Globus pallidus (tissue), 1 donor: ENCODE results near the gene RAB5IF.
"Not testable (repeated sequence)": the region's sequence is repeated elsewhere in the genome, so short reads cannot be mapped to it uniquely, and the experiment has no call there.

Experiments used
- DNase-seq: peaks from one replicate; pipeline ENCODE4 v3.0.0-alpha.2; 2015; ENCODE audit warnings: low spot score

RAB5IF gene

DNA sequence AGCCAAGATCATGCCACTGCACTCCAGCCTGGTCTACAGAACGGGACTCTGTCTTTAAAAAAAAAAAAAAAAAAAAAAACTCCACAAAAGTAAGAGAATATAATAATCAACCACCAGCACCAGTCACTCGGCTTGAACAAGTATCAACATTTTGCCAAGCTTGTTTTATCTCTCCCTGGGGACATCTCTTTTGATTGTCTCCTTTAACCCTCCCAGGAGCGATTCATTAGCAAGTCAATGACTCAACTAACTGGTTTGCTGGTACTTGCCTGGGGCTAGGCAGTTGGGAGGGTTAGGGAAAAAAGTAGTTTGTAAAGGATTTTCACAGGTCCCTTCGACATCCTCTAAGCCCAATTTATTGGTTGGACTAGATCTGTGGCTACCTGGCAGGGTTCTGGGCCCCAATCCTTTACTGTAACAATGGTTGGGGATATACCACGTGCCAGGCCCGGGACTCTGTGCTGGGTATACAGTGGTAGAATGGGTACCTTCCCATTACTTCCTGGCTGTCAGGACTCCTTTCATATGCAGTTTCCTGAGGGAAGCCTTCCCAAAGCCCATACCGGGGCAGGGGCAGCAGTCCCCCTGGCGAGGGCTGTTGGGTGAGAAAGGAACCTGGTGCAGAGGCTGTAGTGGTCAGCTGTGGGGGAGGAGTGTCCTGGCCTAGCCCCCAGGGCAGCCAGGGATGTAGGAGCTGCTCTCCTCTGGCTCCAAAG is 20.0 kb upstream of the RAB5IF start:
- no peak for DNase-seq

DNA sequence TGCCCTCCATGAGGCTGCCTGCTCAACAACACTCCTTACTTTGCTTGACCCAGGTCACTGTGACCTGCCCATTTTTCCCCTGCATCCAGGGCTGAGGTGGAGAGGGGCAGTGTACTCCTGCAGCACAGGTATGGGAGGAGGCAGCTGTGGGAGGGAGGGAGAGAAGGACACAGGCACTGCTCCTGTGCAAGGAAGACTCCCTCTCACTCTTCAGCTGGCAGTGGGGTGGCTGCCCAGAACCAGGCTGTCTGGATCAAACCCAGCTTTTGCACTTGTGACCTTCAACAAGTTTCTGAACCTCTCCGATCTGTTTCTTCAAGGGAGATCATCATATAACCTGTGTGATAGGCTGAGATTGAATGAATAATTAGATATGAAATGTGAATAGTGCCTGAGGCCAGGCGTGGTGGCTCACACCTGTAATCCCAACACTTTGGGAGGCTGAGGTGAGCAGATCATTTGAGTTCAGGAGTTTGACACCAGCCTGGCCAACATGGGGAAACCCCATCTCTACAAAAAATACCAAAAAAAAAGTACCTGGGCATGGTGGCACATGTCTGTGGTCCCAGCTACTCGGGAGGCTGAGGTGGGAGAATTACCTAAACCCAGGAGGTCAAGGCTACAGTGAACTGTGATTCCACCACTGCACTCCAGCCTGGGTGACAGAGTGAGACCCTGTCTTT is 18.1 kb upstream of the RAB5IF start:
- DNase-seq, result no peak

DNA sequence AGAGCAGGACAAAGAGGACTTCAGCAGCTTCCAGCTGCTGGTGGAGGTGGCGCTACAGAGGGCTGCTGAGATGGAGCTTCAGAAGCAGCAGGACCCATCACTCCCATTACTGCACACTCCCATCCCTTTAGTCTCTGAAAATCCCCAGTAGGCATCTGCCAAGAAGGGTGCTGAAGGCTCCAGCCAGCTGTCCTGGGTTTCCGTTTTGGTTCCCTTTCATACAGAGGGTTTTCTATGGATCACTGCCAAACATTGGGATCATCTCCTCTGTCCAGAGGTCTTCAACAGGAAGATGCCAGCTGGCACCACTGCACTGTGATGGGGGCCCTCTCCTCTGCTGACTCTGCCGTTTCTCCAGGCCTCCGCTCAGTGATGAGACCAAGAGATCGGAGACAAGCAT is 14.3 kb upstream of the RAB5IF start:
- DNase-seq, result no peak

DNA sequence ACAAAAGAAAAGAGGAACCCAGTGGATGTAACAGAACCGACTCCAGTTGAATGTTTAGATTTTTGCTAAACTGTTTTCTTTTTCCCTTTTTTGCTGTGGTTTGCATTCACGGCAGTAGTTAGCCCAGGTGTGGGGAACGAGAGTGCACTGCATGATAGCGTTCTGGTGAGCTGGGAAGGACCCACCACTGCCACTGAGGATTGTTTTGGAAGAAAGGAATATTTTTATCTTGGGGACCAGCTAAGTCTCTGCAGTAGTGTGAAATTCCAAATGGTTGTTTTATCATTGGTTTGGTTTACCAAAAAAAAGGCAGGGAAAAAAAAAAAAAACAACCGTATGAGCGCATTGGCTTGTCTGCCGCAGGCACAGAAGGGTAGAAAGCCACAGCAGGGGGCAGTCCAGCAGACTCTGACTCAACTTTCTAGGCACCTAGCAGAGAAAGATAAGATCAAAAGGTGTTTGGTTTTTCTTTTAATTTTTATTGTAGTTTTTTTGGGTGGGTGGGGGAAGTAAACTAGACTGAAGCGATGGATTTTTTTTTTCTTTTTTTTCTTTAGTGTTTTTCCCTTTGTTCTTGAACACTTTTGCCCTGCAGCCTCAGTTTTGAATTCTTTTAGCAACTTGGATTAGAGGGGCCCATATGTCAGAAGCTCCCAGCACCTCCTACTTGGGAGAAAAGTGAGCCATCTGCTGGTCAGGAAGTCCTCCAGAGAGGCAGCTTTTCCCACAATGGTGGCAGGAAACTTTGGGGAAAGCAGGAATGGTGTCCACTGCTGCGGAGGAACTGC is 13.5 kb upstream of the RAB5IF start:
- DNase-seq, result no peak

DNA sequence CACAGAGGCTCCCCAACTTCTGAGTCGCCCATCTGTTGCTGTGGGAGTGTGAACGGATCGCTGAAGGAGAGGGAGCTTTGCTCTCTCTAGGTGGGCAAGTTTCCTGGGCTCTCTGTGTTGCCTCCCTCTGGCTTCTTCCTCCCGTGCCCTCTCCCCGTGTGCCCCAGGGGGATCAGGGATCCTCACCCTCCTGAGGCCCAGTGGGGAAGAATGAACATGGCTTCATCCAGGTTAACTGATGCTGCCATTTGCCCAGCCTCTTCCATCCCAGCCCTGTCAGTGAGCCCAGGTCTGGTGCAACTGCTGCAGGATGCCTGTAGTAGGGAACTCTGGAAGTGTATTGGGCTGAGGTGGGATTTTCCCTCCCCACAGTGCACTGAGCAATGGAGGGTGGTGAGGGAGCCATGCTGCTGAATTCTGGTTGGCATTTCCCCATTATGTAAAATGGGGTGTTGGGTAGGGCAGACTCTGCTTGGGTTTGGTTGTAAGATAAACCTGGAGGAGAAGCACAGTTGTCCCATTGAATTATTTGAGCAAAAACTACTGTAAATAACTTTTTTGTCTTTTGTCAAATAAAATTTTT is 12.1 kb upstream of the RAB5IF start:
- DNase-seq, result no peak

DNA sequence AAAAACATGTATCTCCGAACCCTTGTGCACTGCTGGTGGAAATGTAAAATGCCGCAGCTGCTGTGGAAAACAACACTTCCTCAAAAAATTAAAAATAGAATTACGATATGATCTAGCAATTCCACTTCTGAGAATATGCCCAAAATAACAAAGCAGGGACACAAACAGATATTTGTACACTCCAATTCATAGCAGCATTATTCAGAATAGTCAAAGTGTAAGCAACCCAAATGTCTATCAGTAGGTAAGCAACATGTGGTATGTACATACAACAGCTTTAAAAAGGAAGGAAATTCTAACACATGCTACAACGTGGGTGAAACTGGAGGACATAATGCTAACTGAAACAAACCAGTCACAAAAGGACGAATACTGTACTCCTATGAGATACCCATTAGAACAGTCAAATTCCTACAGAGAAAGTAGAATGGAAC is 5.7 kb upstream of the RAB5IF start:
- peak; percentile 23 for DNase-seq

DNA sequence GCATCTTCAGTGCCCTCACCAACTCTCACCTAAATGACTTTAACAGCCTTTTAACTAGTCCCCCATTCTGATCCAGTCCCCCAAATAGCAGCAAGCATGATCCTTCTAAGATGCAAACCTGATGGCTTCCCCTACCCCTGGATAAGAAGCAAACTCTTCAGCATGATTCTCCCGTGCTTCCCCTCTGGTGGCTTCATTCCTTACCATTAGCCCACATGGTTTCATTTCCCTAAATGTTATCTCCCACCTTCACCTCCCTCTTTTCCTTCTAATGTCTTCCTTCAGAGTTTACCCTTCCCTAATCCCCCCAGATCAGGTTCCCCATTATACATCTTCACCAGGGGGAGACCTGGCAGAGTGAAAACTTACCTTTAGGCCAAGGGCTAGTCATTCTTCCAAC is 4.0 kb upstream of the RAB5IF start:
- peak; percentile 24 for DNase-seq

DNA sequence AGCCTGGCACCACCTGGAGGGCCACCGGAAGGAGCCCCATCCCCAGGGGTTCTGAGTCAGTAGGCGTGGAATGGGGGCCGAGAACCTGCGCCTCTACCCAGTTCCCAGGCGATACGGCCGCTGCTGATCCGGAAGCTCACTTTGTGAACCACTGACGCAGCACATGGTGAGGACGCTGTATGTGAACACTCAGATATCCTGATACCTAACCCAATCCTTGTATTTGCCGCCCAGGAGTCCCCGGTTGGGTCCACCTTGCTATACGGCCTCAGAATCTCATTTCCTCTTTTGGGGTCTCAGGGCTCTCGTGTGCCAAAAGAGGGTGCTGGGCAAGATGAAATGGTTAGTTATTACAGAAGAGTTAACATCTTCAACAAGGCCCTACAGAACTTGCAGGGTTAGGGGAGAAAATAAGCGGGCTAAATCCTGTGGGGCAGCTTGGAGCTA is 604 bp upstream of the RAB5IF start:
- no peak for DNase-seq

DNA sequence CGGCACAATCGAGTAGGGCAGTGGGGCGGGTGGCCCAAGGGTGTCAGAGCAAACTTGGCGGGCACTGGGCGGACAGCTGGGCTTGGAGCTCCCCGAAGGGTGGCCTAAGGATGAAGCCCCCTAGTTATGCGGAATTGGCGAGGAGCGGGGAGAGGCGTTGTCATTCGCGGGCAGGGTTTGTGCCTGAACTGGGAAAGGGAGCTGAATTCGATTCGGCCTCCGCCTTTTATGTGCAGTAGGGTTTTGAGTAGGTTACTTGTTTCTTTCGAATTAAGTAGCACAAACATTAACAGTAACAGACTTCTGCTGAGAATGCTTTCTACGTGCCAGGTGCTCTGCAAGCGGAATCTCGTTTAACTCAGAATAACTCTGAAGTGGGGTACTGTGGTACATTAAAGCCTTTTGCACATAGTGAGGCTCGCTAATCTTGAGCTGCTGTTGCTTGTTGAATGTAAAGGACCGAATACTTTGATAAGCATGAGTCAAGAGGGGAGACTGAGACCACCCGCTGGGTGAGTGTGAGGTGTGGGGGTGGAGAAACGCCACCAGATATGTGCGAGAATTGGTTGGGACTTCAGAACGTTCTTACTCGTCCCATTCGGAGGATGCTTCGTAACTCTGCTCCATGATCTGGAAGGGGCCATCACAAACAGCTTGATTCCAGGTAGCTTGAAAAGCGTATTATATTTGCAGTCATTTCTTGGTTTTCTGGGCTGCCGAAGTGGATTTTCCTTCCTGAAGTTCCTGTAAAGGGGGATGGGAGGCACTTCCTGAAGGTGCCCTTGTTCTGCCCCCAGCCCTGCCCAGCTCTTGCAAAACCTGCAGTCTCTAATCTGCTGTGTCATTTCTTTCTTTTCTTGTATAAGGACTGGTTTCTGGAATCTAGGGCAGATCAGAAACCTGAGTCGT is 833 bp downstream of the RAB5IF start:
- DNase-seq, result no peak

DNA sequence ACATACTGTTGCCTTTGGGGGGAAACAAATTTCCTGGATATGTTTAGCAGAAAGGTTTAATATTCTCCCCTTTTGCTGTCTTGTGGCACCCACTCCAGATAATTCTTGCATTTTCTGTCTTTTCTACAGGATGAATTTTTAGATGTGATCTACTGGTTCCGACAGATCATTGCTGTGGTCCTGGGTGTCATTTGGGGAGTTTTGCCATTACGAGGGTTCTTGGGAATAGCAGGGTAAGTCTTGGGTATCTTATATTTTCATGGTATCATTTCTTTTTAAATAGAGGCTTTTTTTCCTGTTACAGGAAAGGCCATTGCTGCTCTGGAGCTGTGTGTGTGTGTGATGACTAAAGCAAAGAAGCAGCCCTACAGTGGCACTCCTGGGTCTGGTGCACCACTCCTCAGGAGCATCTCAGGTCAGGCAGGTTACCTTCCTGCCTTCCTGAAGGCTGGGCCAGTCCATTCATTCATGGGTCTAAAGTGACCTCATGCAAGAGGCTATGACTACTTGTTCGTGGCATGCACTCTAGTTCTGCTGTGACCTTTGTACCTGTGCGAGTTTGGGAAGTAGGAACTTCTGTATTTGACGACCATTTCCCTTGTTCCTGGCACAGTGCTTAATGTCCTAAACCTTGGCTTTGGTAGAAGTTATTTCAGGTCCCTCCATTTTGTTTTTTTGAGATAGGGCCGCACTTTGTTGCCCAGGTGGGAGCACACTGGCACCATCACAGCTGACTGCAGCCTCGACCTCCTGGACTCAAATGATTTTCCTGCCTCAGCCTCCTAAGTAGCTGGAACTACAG is 2.2 kb downstream of the RAB5IF start:
- no peak for DNase-seq

DNA sequence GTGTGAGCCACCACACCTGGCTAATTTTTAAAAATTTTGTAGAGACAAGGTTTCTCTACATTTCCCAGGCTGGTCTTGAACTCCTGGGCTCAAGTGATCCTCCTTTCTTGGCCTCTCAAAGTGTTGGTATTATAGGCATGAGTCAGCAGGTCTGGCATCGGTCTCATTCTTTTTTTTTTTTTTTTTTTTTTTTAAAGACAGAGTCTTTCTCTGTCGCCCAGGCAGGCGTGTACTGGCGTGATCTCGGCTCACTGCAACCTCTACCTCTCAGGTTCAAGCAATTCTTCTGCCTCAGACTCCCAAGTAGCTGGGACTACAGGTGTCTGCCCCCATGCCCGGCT is 2.8 kb downstream of the RAB5IF start:
- DNase-seq, result not testable (repeated sequence)

DNA sequence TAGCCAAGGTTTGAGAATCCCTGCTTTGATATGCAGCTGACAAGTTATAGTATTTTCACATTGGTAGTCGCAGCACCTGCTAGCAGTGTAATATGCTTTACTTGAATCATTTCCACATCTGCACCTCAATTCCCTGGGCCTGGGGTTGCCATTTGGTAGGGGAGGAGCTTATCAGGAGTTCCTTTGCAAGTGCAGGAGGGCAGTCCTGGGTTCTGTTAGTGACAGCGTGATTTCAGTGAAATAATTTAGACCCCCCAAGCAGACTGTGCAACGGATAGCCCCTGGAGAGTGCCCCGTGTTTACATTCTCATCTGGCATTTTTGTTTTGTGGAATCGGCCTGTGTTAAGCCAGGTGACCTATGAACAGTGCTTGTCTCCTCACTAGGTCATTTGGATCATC is 6.0 kb downstream of the RAB5IF start:
- DNase-seq, result no peak

DNA sequence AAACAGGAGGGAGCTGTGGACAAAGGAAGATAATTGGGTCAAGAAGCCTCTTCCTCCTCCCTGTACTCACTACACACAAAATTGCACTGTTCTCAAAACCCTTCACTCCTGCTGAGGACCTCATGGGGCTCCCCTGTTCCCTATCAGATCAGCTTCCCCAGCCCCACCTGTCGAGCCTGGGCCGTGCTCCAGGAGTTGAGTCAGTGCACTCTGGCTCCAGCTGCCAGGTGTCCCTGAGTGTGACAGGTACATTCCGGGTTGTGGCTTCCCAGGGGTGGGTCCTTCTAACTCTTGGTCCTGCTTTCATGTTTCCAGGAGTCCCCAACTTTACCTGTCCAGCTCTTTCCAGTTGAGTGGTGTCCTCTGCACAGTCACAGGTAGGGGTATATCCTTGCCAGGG is 8.4 kb downstream of the RAB5IF start:
- DNase-seq, result no peak

DNA sequence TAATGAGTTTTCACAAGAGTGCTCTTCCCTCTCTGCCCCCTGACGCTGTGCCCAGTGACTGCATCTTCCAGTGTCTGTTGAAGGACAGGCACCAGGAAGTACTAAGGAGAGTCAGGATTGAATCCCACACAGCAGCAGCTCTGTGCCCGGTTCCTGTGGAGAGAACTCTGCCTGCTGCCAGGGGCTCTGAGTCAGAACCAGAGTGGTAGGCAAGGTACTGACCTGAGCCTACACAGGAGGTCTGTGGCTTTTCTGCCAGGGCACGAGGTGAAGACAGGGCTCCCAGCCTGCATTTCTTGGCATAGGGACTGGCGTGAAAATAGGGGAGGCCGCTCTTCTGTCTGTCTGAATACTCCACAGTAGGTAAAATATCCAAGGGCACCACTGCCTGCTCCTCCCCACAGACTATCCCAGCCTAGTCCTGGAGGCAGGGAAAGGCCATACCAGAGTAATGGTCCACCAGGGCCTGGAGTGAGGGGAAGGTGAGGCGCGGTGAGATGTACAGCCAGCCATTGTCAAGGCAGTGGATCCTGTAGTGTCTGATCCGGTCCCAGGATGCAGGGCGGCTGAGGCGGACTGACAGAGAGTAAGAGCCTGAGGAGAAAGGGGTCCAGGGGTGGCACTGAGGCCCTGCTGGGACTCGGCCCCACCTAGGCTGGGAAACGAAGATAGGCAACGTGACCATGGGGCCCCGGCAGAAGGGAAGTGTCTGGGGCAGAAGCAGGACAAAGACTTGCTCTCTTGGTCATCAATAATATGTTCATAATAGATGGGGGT is 9.4 kb downstream of the RAB5IF start:
- no peak for DNase-seq

DNA sequence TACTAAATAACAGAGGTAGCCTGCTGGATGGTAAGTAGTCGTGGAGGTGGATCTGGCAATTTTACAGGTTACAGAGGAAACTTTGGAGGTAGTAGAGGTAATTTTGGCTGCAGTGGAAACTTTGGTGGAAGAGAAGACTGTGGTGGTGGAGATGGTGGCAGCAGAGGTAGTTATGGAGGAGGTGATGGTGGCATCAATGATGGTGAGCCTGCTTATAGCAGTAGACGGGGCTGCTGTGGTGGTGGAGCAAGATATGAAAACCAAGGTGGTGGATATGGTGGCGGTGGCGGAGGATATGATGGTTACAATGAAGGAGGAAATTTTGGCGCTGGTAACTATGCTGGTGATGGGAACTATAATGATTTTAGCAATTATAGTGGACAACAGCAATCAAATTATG is 15.3 kb downstream of the RAB5IF start:
- no peak for DNase-seq

DNA sequence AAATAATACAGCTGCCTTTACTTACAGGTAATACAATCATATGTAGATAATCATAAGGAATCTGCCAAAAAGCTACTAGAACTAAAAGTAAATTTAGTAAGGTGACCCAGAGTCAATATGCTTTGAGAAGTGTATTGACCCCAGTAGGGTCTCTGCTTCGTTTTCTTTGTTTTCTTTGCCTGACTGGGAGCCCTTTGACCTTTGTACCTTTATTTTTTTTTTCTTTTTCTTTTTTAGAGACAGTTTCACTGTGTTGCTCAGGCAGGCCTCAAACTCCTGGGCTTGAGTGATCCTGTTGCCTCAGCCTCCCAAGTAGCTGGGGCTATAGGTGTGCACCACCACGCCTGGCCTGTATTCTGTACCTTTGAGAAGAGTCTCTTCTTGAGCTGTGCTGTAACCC is 17.9 kb downstream of the RAB5IF start:
- no peak for DNase-seq

DNA sequence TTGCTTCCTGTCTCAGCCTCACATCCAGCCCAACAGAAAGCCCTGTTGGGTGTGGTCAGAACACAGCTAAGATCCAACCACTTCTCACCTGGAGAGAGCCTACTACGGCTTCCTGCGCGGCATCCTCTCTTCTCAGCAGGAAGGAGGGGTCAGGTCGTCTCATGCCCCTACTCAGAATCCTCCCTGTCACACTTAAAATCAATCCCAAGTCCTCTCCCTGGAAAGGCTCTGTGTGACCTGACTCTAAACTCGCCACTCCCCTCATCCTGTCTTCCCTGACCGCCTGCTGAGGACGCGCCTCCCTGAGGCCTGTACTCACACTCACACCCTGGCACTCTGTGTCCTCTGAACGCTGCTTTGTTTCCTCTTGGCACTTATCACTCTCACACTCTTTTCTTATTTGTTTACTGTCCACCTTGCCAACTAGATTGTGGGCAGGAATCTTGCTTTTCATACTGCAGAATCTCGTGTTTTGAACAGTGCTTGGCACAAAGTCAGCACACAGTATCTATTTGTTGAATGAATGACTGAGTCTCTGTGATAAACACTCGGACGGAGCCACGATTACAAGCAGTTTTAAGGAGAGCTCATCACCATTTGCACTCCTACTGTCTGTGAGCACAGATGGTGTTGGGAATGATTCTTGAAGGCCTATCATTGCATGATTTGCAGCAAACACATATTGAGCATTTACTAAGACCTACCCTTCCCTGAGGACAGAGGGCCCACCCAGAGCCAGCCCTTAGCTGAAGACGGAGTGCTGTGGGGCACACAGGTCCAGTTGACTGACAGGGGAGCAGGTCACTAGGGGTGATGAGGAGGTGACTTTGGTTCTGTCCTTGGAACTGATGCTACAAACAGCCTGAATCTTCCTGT is 18.7 kb downstream of the RAB5IF start:
- no peak for DNase-seq

DNA sequence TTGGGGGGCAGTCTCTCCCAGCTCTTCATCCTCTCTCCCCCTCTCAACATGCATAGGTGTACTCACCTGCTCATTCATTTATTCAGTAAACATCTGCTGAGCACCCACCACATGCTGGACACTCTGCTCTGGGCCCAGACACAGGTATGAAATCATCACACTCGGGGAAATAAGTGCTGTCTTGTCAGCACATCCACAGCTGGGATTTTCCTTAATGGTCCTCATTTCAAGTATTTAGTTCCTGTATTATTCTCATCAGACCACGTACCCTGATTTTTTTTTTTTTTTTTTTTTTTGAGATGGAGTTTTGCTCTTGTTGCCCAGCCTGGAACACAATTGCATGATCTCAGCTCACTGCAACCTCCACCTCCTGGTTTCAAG is 19.4 kb downstream of the RAB5IF start:
- no peak for DNase-seq

DNA sequence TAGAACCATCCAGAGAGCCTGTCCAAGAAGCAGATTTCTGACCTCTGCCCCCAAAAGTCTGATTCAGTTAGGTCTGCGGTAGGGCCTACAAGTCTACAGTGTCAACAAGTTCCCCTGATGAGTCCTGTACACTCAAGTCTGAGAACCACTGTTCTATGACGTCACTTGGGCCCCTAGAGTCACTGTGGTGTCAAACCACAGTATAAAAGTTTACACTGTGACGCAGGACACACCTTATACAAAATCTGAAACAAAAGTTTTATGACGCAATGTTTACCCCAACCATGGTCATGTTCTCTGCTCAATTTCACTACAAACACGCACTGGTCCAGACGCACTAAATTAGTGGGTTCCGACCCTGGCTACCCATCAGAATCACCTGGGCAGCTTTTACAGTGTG is 22.5 kb downstream of the RAB5IF start:
- DNase-seq, result no peak
